Heart left ventricle (tissue), 16 donors: ENCODE results near the gene ANXA9. TPM values are rescaled to one million over a fixed set of nuclear protein-coding genes. Genes with fewer than 3 reads are reported as not detected.

ENCODE experiments used
- ATAC-seq, 4 donors: fragments of 200-7000 bp; cut with Tn5 transposase; one replicate each; pipeline ENCODE4 v1.9.1; 2020 to 2022; ENCODE audit warnings: moderate library complexity in 4 of 4, mild to moderate bottlenecking in 3 of 4, moderate number of reproducible peaks in 1 of 4
- DNase-seq, 5 donors: peaks; one replicate each; pipeline ENCODE4 v3.0.0-alpha.2; 2020
- H3K27ac ChIP-seq, 12 donors: fragments of 200-600 bp; sonication (generic) in 4 of 12; one replicate each; pipeline versions ENCODE4 v1.5.0 to v1.8.0; 2016 to 2022; ENCODE audit warnings: mild to moderate bottlenecking in 2 of 12
- H3K27me3 ChIP-seq, 9 donors: fragments of 200-600 bp; sonication (generic) in 2 of 9; one replicate each; pipeline versions ENCODE4 v1.5.1 to v1.8.0; 2016 to 2022; ENCODE audit warnings: mild to moderate bottlenecking in 3 of 9
- H3K36me3 ChIP-seq, 9 donors: fragments of 200-600 bp; sonication (generic) in 2 of 9; one replicate each; pipeline versions ENCODE4 v1.5.0 to v1.8.0; 2018 to 2022; ENCODE audit warnings: mild to moderate bottlenecking in 2 of 9
- H3K4me1 ChIP-seq, 12 donors: fragments of 200-600 bp; sonication (generic) in 4 of 12; one replicate each; pipeline versions ENCODE4 v1.5.0 to v1.8.0; 2016 to 2022; ENCODE audit warnings: mild to moderate bottlenecking in 3 of 12
- H3K4me3 ChIP-seq, 12 donors: fragments of 200-600 bp; sonication (generic) in 4 of 12; one replicate each; pipeline versions ENCODE4 v1.5.0 to v1.8.0; 2017 to 2022; ENCODE audit warnings: mild to moderate bottlenecking in 9 of 12, moderate library complexity in 4 of 12
- H3K9me3 ChIP-seq, 12 donors: fragments of 200-600 bp; sonication (generic) in 4 of 12; one replicate each; pipeline versions ENCODE4 v1.5.0 to v1.8.0; 2016 to 2022; ENCODE audit warnings: mild to moderate bottlenecking in 1 of 12
- POLR2A ChIP-seq, 2 donors: fragments of 450-650 bp; IDR thresholded peaks; one replicate each; pipeline ENCODE4 v1.6.1; 2017; ENCODE audit warnings: antibody characterized with exemption in 2 of 2, mild to moderate bottlenecking in 2 of 2, moderate library complexity in 2 of 2
- WGBS, 4 donors: extraction: QIAGEN DNeasy Blood & Tissue Kit in 2 of 4; methylation state at CpG; one replicate each; pipeline versions ENCODE4 v1.1.5 to v1.1.7; 2013 to 2018; 5-methylcytosine and 5-hydroxymethylcytosine counted together
- intact Hi-C, 10 donors: fragments of 100-400 bp; cut with DNase I; formaldehyde crosslinking; loops; one replicate each; pipeline versions ENCODE4 v1.11.1 to v1.14.2; 2022
- polyA plus RNA-seq, 2 donors: library from polyadenylated mRNA; stranded (reverse); fragments of 200-250 nt; gene quantifications; one replicate each; pipeline ENCODE4 v1.2.3, GENCODE V29; 2013
- total RNA-seq, 9 donors: library from RNA; depleted of rRNA in 2 of 9; stranded (reverse); fragments of >200 nt in 2 of 9; fragmentation: NEBNext Ultra II Directional in 3 of 9; extraction: Animal tissue kit (Norgen Biotek cat#: 25700) in 3 of 9; gene quantifications; one replicate each; pipeline versions ENCODE4 v1.1.0 to v1.2.4, GENCODE V29; 2016 to 2023
- TF ChIP-seq, protein P1 (sequence below), 12 donors: fragments of 200-600 bp; sonication (generic) in 4 of 12; IDR thresholded peaks; one replicate each; pipeline versions ENCODE4 v1.5.0 to v1.8.0; 2018 to 2022; ENCODE audit warnings: antibody characterized with exemption in 12 of 12, mild to moderate bottlenecking in 5 of 12
- donor health status: ischemic (EF 13 %, LVEDD 7.1; RV severe dilation, severe dysfunction).
- donor health status: healthy with polysubstance abuse.
- donor health status: DM: no; HTN: yes; CAD: no.
- donor health status: DM: no; HTN: no; CAD: no.
- donor health status: ischemic (EF 25% LVEDD 6.9; RV normal size, moderate dysfunction).
- donor health status: ischemic (EF 25% LVEDD 5.7; RV mildly dilated, moderate dysfunction).
- donor health status: healthy.
- donor health status: DM: yes; HTN: yes; CAD: no.
- donor health status: ischemic (EF 35%, LVEDD 5.7; RV mildly dilated, moderate dysfunction).
- donor health status: nonischemic (EF 11% LVEDD 7.7; RV severe dilation, severe dysfunction).
- donor health status: DM: yes; HTN: yes; CAD: no.
- donor health status: PGD.
- donor health status: ischemic (EF 29% LVEDD 5.4; RV normal size, mild dysfunction).
- donor health status: nonischemic (EF 23%, LVEDD 6.1; RV moderate dilation, normal function).

Gene ANXA9
- total and polyA plus RNA-seq, 11 donors = 0.12 to 2.0 (median 0.21) TPM; not detected in 6

DNA sequence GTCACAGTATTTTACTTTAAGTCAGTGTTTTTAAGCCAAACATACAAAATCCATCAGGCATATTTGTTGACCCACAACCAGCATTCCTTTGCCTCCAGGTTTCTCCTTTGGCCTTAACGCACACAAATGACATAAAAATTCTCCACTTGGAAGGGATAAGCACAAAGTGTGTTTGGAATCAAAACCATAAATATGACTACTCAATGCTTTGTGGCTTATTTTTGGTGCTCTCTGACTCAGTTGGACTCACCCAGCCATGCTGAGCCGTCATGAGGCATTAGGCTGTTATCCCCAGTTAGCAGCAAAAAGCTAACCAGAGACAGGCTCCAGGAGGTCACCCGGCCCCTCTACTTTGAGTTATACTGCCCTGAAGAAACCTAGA is 27.1 kb downstream of the ANXA9 start:
- 34 to 58% (median 46%) methylated on average over 3 of the region's 3 CpGs for WGBS, 4 donors
- intact Hi-C loops = loop anchor here in 5 of 10 donors (5.0 kb wide), 4 partner anchors 38 to 138 kb away; partner anchors contain the start of genes CDC42SE1 (in 4 of the 5), C1orf56 (in 1 of the 5), GABPB2 (in 1 of the 5) and SEMA6C (in 1 of the 5)
- peak overlapping the region; percentile 80 to 96 (median 90) for H3K27ac ChIP-seq

DNA sequence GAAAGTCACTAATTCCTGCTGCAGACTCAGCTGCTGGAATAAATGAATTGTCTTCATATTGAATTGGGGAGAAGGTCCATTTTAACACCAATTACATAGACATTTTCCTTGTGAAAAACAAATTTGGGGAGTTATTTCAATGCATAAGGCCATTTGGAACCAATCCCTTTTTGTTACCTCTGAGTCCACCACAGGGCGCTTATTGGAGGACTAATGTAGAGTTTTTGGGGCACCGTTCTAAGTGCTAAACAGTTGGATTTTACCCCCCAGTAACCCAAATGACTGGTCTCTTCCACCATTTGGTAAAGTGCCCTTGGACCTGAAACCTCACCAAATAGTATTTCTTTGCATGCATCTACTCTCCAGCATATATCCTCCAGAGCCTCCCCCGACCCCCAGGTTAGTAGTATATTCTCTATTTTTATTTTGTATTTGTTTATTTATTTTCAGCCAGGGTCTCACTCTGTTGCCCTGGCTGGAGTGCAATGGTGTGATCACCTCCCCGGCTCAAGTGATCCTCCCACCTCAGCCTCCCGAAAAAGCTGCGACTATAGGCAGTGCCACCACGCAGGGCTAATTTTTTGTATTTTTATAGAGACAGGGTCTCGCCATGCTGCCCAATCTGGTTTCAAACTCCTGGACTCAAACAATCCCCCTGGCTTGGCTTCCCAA is 27.7 kb downstream of the ANXA9 start:
- H3K27ac ChIP-seq = peak overlapping the region in 11 of 12 donors; percentile 89 to 96 (median 91)
- H3K4me3 ChIP-seq = peak overlapping the region in 8 of 12 donors; percentile 70 to 87 (median 78)
- no peak for TF ChIP-seq POLR2A (IDR thresholded peaks at IDR 0.05)
- TF ChIP-seq, protein P1, sequence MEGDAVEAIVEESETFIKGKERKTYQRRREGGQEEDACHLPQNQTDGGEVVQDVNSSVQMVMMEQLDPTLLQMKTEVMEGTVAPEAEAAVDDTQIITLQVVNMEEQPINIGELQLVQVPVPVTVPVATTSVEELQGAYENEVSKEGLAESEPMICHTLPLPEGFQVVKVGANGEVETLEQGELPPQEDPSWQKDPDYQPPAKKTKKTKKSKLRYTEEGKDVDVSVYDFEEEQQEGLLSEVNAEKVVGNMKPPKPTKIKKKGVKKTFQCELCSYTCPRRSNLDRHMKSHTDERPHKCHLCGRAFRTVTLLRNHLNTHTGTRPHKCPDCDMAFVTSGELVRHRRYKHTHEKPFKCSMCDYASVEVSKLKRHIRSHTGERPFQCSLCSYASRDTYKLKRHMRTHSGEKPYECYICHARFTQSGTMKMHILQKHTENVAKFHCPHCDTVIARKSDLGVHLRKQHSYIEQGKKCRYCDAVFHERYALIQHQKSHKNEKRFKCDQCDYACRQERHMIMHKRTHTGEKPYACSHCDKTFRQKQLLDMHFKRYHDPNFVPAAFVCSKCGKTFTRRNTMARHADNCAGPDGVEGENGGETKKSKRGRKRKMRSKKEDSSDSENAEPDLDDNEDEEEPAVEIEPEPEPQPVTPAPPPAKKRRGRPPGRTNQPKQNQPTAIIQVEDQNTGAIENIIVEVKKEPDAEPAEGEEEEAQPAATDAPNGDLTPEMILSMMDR (IDR thresholded peaks at IDR 0.05) = no peak
- ATAC-seq = no peak
- peaks cover 0 to 7% (median 0%) of the 10 kb centered on the region in 9 donors for H3K36me3 ChIP-seq
- DNase-seq = no peak
- intact Hi-C loops = loop anchor here in 5 of 10 donors (5.0 kb wide), 4 partner anchors 37 to 137 kb away; partner anchors contain the start of genes CDC42SE1 (in 4 of the 5), C1orf56 (in 1 of the 5), GABPB2 (in 1 of the 5) and SEMA6C (in 1 of the 5)
- H3K9me3 ChIP-seq = no peaks in the 10 kb centered on the region
- H3K27me3 ChIP-seq = no peaks in the 10 kb centered on the region
- peaks cover 6 to 82% (median 59%) of the 10 kb centered on the region in 12 donors for H3K4me1 ChIP-seq
- 94 to 97% (median 96%) methylated on average over 8 of the region's 8 CpGs for WGBS, 4 donors

More for the DNA sequence above, 27.1 kb downstream of the ANXA9 start:
- ATAC-seq (no peak), DNase-seq (no peak)
- TF ChIP-seq POLR2A (IDR thresholded peaks at IDR 0.05) = no peak
- TF ChIP-seq, protein P1 (IDR thresholded peaks at IDR 0.05) = no peak
- H3K36me3 ChIP-seq = peaks cover 0 to 7% (median 0%) of the 10 kb centered on the region in 9 donors
- H3K4me1 ChIP-seq = peaks cover 9 to 85% (median 63%) of the 10 kb centered on the region in 12 donors
- H3K9me3 ChIP-seq = no peaks in the 10 kb centered on the region
- peak overlapping the region; percentile 35 to 87 (median 75) for H3K4me3 ChIP-seq
- no peaks in the 10 kb centered on the region for H3K27me3 ChIP-seq

DNA sequence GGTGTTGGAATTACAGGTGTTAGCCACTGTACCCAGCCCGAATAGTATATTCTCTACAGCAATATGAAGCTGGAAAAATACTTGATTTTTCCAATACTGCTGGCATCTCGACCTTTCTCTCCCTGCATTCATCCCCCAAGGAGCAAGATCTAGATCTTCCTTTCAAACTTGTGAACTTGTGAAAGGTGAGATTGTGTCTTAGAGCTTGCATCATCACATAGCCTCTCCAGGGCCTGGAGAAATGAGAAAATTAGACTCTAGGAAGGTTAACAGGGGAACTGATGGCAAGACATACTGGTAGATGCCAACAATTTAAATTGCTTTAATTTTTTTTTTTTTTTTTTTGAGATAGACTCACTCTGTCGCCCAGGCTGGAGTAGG is 28.2 kb downstream of the ANXA9 start:
- Histone ChIP-seq H3K9me3 (no peaks in the 10 kb centered on the region), H3K4me1 (peaks cover 6 to 77% (median 53%) of the 10 kb centered on the region in 12 donors), H3K4me3 (no peak overlapping the region), H3K27me3 (no peaks in the 10 kb centered on the region), H3K36me3 (peaks cover 0 to 7% (median 0%) of the 10 kb centered on the region in 9 donors), H3K27ac (peak overlapping the region in 6 of 12 donors; percentile 1 to 94 (median 86))
- intact Hi-C loops = no loop called here
- WGBS, 4 donors = 88 to 92% (median 91%) methylated on average over 3 of the region's 3 CpGs
- ATAC-seq (no peak), DNase-seq (no peak)
- TF ChIP-seq POLR2A (IDR thresholded peaks at IDR 0.05) = no peak
- TF ChIP-seq, protein P1 (IDR thresholded peaks at IDR 0.05) = no peak

DNA sequence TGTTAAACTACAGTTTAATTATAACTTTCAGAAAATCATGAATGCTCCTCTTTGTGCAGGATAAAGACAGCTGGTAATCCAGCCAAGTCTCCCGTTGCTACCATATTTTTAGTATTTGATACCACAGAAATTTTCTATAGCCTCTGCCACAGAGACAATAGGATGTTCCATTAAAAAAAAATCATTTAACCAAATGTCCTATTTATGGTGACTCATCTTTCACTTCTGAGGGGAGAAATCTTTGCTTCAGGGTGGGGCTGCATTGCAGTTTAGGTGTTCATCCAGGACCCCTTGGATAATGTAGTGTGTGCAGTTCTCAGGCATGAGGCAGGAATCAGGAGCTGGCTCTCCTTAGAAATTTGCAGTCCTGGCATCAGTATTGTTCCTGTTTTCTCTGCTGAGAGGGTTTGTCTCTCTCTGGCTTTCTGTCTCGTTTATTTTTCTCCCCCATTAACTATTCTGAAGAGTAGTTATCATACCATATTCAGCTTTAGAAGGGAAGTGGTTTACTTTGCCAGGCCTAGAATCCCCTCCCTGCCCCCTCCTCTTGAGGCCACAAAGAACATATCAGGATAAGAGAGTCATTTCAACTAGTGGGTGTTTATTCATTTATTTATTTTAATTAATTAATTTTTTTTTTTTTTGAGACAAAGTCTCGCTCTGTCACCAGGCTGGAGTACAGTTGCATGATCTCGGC is 29.2 kb downstream of the ANXA9 start:
- DNase-seq = no peak
- no peak for TF ChIP-seq POLR2A (IDR thresholded peaks at IDR 0.05)
- TF ChIP-seq, protein P1 (IDR thresholded peaks at IDR 0.05) = no peak
- H3K9me3 ChIP-seq = no peaks in the 10 kb centered on the region
- intact Hi-C loops = no loop called here
- no peak overlapping the region for H3K4me3 ChIP-seq
- ATAC-seq = no peak
- 42 to 56% (median 49%) methylated on average over 4 of the region's 4 CpGs for WGBS, 4 donors
- H3K4me1 ChIP-seq = peaks cover 6 to 75% (median 52%) of the 10 kb centered on the region in 12 donors
- no peaks in the 10 kb centered on the region for H3K27me3 ChIP-seq
- H3K36me3 ChIP-seq = peaks cover 0 to 7% (median 0%) of the 10 kb centered on the region in 9 donors
- peak overlapping the region; percentile 54 to 97 (median 84) for H3K27ac ChIP-seq
